HG03575 (cell line): ENCODE results near the gene CDHR1.

ENCODE experiments used
- ATAC-seq: cut with Tn5 transposase; IDR thresholded peaks from one replicate; pipeline ENCODE4 v1.9.1; 2021; ENCODE audit not compliant: unreplicated experiment, insufficient number of reproducible peaks, low FRiP score; ENCODE audit errors: extremely low read depth

CDHR1 gene

DNA sequence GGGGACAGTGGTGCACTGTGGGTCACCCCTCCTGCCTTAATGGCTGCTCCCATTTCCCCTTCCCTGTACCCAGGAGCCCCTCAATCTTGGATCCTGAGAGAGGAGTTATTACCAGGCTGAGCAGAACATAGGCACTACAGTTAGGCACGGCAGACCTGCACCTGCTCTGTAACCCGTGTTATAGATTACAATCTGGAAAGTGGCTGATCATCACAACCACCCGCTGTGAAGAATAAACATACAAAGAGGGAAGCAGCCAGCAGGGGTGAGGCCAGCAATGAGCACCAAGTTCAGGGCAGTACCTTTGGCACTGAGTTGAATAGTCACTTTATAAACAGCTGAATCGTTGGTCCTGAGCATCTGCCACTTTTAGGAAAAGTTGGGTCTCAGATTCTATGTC lies 1.7 kb downstream of the CDHR1 start:
- no peak for ATAC-seq

DNA sequence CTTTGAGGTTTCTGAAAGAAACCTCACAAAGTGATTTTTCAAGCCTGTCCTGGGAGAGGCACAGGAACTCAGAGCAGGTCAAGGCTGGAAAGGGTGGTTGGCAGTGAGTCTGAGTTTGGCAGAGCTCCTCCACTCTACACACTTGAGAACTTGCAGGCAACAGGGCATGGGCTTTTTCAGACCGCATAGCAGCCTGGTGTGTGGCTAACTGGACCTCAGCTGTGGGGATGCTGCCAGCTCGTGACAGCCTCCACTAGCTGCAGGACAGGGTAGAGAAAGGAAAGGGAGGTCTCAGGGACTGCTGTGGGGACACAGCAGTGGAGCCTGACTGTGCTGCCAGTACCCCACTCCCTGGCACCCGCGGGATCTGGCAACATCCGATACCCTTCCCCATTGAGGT lies 2.6 kb downstream of the CDHR1 start:
- ATAC-seq = no peak

DNA sequence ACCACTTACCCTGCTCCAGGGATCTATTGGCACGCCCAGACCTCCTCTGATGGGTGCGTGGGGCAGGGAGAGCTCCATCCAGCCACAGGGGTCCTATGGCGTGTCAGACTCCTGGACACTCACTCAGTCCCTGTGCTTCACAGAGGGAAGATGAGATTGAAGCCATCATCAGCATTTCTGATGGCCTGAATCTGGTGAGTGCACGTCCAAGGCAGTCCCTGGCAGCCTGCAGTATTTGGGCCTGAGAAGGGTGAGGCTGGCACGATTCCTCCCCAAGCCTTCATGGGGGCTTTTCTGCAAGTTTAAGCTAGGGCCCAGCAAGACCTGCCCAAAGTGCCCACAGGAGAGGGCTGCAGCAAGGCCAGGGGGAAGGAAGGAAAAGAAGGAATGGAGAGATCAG lies 3.3 kb downstream of the CDHR1 start:
- no peak for ATAC-seq

DNA sequence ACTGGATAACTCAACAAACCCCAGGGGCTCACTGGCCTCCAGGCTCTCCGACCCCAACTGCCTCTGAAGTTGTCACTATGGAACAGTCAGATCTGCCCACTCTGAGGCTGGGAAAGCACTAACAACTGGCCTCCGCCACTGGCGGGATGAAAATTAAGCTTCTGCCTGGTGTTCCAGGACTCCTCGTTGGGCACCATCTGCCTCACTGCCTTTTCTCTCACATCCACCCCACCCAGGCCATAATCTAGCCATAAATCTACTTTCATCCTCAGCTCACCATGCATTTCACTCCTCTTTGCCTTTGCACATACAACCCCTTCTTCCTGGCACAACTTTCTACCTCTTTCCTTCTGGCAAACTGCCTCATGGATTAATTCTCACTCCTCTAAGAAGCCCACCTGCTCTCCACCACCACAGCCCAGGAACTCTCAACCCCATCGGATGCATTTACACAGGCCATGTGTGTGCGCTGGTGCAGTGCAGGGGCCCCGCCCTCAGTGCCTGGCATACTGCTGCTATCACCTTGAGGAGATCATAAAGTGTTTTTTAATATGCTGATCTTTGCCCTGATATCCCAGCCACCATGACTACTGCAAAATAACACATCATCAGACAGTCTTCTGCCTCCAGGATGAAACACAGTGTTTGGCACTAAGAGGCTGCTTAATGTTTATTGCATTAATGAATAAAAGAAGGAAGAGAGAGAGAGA lies 4.0 kb downstream of the CDHR1 start:
- ATAC-seq = no peak

DNA sequence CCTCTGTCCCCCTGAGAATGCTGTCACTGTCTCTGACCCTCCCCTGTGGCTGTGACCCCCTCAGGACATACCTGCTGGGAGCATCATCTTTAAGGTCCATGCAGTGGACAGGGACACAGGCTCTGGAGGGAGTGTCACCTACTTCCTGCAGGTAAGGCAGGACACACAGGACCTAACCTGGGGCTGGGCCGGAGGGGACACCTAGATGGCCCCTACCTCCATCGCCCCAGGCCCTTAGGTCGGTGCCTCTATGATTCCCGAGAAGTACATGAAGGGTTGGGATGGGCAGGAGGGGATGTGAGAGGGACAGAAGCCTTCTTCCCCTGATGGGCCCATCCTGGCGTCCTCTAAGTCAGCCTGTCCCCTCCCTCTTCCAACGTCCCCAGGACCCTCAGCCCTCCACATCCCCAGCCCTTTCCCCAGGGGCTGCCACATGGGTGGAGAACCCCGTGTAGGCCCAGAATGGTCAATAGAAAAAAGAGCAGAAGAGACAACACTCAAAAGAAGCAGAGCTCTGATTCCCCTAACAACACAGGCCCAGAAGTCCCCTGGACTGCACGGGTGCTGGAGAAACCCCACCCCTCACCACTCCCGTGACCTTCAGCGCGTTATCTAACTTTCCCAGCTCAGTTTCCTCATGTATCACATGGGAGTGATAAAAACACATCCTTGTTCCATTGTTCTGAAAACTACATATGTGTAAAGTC lies 6.4 kb downstream of the CDHR1 start:
- no peak for ATAC-seq

DNA sequence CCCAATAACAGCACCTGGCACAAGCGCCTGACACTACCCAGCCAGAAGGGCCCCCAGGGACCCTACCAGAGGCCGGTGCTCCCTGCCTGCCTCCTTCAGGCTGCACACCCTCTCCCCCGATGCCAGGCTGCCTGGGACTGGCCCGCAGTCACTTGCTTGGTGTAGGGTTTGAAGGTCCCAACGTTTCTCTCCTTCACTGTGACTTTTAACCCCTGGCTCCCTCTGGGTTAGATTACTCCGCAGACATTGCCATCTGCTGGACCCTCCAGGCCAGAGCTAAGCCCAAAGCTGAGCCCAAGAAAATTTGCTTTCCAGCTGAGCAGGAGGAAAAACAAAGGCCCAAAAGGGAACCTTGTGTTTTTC lies 6.9 kb downstream of the CDHR1 start:
- ATAC-seq = no peak

DNA sequence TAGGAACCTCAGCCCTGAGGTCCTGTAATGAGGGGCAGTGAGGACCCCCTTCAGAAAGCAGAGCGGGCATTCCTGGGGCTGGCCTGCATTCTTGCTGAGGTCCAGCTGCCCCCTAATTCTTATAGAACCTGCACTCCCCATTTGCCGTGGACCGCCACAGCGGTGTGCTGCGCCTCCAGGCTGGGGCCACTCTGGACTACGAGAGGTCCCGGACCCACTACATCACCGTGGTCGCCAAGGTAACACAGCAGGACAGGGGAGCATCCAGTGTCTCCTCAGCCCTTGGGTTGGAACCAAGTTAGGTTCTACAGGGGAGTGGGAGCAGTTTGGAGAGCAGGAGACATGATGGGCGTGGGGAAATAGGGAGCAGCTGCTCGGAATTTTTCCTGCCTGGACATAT lies 7.3 kb downstream of the CDHR1 start:
- no peak for ATAC-seq

DNA sequence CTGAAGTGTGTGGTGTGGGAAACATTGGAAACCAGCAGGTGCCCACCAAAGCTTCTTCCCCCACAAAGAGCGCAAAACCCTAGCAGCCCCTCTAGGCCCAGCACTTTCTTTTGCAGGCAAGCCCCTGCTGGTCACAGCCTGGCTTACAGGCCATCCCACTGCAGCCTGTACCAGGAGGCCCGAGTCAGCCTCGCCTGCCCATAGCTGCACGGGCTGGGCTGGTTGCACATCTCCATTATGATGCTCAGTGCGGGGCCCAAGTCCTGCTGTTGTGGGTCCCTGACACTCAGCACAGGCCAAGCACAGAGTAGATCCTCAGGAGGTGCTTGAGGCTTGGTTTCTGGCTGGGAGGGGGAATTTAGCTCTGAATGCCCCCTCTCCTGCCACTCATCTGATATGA lies 8.0 kb downstream of the CDHR1 start:
- no peak for ATAC-seq

DNA sequence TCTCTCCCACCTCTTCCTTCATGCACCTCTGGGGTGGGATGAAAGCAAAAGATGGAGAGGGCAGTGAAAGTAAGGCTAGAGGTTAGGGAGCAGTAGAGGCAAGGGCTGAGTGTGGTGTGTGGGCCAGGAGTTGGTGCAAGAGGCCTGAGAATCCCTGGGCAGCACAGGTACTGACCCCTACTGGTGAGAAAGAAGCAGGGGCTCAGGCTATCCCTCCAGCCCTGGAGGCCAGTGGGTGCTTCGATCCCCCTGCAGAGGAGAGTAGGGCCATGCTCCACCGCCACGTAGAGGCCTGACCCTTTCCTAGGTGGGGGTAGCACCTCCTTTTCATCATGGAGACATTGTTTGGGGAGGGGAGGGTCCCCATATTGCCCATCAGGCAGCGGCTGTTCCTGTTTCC lies 9.8 kb downstream of the CDHR1 start:
- ATAC-seq = no peak

DNA sequence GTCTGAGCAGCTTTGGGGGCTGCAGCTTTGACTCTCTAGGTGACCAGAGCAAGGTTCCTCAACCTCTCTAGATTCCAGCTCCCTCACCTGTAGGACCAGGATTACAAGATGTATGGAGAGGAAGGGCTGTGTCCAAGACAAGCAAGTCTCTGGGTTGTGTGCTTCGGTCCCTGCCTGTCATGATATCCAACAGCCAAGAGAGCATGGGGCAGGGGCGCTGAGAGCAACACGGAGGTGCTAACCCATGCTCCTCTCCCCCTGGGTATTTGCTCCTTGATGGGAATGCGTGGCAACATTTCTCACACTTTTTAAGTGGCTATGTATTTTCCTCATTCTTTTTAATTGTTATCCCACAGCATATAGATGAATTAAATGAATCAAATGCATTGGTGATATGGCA lies 10.3 kb downstream of the CDHR1 start:
- no peak for ATAC-seq

DNA sequence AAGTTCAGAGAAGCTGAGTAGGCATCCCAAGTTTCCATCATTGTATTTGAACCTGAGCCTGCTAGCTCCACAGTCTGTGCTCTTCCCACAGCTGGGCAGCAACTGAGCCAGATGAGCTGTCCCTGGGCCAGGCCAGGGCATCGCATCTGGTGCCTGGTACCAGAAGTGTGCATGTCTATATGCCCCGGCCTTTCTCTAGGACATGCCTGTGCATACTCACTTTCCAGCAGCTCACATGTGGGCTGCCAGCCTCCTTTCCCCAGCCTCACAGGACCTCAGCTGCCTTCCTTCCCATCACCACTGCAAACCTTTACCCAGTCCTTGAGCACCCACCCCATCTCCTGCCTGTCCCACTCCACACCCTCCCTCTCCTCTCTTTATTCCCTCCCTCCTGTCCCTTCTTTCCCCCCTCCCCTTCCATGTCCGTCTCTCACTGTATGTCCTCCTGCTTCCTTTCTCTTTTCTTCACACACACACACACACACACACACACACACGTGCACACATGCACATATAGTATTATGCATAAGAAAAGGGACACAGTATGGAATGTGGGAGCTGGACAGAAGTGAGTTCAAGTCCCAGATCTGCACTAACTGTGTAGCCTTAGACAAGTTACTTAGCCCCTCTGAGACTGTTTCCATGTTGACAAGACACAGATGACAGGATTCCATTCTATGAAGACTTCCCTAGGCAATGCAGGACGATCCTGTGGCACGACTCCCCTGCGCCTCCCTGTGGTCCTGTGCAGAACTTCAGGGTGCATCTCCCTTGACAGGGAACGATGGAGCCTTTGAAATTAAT lies 10.9 kb downstream of the CDHR1 start:
- no peak for ATAC-seq

DNA sequence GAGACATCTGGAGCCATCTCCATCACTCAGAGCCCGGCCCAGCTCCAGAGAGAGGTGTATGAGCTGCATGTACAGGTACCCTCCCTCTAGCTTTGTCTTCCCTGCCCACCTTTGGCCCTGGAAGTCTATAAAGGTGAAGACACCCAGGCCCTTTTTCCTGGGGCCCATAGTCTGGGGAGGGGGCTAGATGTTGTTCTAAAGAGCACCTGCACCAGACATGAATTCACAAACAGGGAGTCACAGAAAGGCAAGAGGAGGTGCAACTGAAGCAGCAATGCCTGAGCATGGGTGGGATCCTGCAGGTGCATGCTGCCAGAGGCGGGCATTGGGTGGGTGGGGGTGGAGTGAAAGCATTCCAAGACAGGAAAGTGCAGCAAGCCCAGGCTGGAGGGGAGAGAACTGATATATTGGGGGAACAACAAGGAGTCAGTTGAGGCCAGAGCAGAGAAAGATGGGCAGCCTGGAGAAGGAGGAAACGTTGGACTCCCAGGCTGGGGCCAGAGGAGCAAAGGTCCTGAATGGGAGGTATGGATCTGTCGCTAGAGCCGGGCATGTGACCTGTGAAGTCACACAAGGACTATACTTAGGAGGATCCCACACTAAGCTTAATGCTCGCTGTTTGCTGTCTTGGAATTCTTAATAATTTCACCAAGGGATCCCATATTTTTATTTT lies 11.7 kb downstream of the CDHR1 start:
- no peak for ATAC-seq

DNA sequence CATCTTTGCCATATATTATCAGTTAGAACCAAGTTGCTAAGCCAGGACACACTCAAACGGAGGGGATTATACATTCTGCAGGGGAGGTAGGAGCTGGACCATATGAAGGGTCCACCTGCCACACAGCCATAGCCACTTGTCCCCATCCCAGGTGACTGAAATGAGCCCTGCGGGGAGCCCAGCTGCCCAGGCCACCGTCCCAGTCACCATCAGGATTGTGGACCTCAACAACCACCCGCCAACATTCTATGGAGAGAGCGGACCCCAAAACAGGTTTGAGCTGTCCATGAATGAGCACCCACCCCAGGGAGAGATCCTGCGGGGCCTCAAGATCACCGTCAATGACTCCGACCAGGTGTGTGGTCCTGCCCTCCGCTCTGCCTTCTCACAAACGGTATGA lies 13.7 kb downstream of the CDHR1 start:
- ATAC-seq = no peak

DNA sequence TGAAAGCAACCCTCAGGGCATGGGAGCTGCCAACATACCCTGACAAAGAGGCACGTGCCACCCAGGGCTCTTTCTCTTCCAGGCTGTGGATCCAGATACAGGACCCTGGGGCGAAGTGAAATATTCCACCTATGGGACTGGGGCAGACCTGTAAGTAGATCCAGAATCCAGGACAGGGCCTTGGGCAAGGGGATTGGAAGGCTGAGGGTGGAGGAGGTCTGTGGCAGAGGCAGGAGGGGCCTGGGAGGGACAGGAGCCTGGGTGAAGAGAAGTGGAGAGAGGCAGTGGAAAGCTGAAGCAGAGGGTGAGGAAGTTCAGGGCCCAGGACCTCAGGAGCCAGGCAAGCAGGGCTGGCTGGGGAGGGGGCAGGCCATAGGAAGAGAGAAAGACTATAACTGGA lies 17.2 kb downstream of the CDHR1 start:
- no peak for ATAC-seq

DNA sequence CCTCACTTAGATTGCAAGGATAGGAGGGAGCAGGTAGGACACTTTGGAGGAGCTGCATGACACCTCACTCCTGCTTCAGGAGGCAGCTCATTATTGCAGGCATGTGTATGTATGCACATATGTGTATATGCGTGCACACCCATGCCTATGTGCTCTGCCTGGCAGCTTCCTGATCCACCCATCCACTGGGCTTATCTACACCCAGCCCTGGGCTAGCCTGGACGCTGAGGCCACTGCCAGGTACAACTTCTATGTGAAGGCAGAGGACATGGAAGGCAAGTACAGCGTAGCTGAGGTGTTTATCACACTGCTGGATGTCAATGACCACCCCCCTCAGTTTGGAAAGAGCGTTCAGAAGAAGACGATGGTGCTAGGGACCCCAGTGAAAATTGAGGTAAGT lies 17.7 kb downstream of the CDHR1 start:
- ATAC-seq = no peak

DNA sequence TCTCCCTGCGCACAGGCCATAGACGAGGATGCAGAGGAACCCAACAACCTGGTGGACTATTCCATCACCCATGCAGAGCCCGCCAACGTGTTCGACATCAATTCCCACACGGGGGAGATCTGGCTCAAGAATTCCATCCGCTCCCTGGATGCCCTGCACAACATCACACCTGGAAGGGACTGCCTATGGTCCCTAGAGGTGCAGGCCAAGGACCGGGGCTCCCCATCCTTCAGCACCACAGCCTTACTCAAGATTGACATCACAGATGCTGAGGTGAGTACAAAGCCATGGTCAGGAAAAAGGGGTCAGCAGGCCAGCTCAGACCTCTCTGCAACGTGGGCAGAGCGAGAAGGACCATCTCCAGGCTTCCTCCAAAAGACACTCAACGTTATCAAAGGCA lies 18.7 kb downstream of the CDHR1 start:
- no peak for ATAC-seq

DNA sequence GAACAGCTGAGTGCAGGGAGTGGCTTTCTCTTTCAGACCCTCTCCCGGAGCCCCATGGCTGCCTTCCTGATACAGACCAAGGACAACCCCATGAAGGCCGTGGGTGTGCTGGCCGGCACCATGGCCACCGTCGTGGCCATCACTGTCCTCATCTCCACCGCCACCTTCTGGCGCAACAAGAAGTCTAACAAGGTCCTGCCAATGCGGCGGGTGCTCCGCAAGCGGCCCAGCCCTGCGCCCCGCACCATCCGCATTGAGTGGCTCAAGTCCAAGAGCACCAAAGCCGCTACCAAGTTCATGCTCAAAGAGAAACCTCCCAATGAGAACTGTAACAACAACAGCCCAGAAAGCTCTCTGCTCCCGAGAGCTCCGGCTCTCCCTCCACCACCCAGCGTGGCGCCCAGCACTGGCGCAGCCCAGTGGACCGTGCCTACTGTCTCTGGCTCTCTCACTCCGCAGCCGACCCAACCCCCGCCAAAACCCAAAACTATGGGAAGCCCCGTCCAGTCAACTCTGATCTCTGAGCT lies 19.8 kb downstream of the CDHR1 start:
- ATAC-seq = no peak

DNA sequence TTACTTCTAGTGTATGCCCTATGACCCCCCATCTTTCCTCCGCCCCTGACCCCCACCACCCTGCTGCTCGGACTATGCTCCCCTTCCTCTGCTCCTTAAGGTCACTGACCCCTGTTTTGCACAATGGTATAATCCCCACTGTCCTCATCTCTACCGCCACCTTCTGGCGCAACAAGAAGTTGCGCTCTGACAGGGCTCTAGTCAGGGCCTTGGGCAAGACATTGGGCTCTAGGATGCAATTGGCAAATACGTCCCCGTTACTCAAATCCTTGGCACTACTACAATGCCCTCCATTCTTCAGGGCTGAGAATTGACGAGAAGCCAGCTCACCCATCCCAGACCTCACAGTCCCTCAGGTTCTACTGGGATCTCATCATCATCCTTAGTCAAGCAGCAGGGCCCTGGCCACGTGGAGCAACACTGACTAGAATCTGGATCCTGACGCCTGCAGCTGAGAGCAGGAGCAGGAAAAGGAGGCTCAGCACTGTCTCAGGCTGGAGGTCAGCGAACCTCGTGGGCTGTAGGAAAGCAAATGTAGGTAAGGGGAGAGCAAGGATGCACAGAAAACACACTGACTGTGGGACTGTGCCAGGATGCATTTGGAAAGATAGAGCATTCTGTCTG lies 20.4 kb downstream of the CDHR1 start:
- ATAC-seq = peak; percentile 73

DNA sequence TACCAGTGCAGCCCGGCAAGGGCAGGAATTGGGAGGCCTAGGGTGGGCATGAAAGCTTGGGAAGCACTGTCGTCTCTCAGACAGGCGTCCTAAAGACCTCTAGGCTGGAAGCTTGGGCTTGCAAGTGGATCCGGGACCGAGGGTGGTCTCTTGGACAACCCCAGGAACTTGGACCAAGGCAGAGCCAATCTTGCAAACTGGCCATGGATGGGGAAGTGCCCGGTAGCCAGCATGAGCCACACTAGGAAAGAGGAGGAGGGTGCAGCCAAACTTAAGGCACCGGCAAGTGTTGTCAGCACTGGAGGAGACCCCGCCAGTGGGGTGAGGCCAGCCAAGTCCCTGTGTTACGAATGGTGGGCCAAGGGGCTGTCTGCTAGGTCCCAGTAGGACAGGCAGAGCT lies 22.5 kb downstream of the CDHR1 start:
- ATAC-seq = no peak
